GM18507 (cell line): Measurements from ENCODE around the gene CREB5.
"Not testable (repeated sequence)": the region's sequence is repeated elsewhere in the genome, so short reads cannot be mapped to it uniquely, and the experiment has no call there.

Source experiments
- DNase-seq: peaks from one replicate; pipeline ENCODE4 v3.0.0; 2011; ENCODE audit warnings: low read depth; ENCODE audit not compliant: insufficient read length; ENCODE audit errors: extremely low spot score
- FAIRE-seq: peaks from 2 replicates; lab custom pipeline; 2011; peaks lifted over from hg19 to GRCh38; lab: Jason Lieb, UNC

Gene CREB5

GRCh38 chr7:28532181-28532580, 119.9 kb downstream of the CREB5 start:
- no peak for FAIRE-seq
- no peak for DNase-seq

DNA sequence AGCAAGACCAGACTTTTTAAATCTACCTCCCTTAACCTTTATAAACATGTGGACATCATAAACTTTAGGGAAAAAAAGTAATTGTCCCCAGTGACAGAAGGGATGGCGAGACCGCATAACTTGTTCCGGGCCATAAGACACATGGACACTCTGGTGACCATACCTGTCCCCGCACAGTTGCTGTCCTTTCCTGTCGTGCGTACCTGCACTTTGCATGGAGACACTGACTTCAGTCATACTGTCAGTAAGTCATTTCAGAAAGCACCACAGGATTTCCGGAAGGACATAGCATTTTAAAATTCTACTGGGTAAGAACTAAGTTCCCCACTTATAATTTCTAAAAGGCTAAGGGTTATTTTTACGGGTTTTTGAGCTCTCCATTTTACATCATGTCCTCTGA, 120.9 kb downstream of the CREB5 start:
- FAIRE-seq (peak; percentile 75), DNase-seq (no peak)

DNA sequence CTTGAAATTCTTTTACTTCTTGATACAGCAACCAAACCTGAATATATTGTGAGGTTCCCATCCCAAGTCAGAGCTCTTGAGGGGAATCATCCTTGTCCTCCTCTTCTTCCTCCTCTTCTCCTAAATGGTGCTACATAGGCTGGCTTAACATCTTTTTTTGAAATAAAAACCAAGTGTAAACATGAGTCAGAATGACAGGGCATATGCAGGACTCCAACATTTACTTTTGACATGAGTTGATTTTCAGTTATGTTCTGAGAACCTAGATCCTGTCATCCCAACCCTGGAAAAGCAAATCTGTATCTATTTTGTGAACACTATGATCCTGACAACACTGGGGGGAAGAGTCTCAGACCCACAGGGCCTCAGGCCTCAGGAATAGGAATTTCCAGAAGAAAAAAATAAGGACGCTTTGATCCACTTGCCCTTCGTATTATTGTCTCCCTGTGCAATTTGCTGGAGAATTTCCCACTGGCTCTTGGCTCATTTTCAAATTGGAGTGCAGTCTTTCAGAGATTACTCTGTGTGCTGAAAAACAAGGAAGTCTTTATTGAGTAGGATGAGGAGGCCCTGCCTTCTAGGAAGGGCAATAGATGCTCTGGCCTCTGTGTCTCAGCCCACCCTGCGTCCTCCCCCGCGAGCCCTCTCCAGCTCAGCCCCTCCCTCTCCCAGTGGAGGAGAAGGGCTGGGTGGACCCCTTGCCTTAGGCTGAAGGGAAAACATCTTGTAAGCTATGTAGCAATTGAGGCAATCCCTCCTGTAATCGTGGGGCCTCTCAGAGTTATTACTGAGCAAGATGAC, 121.6 kb downstream of the CREB5 start:
- FAIRE-seq = no peak
- DNase-seq = no peak

DNA sequence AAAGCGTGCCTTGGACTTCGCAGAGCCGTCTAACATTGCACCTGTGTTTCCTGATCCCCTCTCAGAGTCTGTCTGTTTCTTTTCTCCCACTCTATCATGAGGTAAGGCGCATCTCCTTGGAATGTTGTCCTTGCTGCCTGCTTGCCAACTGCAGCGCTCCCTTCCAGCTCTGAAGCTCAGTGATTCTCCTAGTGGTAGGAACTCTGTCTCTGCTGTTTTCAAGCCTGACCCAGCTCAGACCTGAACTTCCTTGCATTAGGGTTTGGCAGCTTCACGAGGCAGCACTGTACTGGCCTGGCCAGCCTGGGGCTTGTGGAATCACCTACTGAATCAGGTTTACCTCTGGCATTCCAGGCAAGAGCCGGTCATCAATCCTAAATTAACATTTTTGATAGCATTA, 123.9 kb downstream of the CREB5 start:
- FAIRE-seq (no peak), DNase-seq (no peak)

DNA sequence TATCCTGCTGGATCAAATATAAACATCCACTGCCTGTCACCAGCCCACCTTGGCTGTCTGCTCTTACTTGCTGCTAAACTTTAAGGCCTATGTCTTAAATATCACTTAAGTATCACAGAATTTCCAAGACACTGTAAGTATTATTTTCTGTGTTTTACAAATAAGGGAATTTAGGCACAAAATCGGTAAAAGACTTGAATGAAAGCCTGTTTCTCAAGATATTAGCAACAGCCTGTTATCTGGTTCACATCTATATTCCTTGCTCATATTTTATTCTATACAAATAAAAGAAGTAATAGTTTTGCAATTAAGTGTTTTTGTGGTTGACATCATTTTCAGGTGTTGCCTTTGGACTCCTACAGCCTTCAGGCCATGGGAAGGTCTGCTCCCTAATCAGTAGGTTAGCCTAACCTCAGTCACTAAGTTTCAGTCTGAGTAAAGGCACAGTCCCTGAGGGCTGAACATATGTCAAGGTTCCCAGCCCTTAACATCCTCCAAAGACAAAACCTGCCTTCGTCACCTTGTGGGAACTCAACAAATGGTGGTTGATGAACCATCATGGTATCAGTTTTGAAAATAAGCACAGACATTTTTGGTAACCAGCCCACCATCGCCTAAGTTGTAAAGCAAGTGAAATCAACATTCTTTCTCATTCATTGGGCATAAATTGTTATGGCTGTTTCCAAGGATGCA, 127.1 kb downstream of the CREB5 start:
- FAIRE-seq (peak; percentile 90), DNase-seq (peak; percentile 40)

DNA sequence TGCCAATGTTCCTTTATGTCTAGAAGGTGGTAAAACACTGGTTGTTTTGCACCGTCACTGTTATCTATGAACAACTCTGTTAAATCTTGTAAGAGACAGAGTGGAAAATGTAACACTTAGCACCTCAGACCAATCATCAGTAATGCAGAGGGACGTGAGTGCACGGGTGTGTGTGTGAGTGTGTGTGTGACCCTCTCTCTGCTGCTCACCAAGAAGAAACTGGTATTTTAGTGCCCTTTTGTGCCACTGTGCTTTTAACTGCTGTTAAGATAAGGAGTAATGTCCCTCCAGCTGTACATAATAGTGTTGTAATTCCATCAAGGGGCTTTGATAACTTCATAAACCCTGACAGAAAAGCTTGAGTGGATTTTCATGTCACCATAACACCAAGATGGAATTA, 130.1 kb downstream of the CREB5 start:
- FAIRE-seq = no peak
- DNase-seq = no peak

GRCh38 chr7:28544453-28545117, 132.3 kb downstream of the CREB5 start:
- no peak for DNase-seq
- FAIRE-seq = no peak

GRCh38 chr7:28546067-28546466, 133.7 kb downstream of the CREB5 start:
- peak; percentile 9 for FAIRE-seq

DNA sequence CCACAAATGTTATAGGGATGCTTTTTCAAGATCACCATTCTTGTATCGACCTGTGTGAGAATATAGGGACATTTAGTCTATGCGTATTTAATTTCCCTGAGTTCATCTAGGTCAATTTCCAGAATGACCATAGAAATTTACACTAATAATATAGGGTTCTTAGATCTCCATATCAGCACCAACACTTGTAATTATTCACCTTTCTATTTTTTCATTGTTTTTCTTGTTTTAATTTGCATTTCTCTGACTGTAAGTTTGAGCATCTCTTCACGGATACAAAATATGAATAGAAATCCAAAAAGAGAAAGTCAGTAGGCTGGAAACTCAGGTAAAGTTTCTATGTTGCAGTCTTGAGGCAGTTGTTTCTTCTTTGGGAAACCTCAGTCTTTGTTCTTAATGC, 134.8 kb downstream of the CREB5 start:
- no peak for FAIRE-seq
- no peak for DNase-seq

More at GRCh38 chr7:28546067-28546466, 133.7 kb downstream of the CREB5 start:
- no peak for DNase-seq

- DNase-seq (no peak), FAIRE-seq (no peak)
Measured at GRCh38 chr7:28548416-28548815, 136.1 kb downstream of the CREB5 start.

- no peak for FAIRE-seq
Measured at GRCh38 chr7:28549998-28550397, 137.7 kb downstream of the CREB5 start.

GRCh38 chr7:28550580-28551186, 138.4 kb downstream of the CREB5 start:
- FAIRE-seq = no peak
- no peak for DNase-seq

More at GRCh38 chr7:28549998-28550397, 137.7 kb downstream of the CREB5 start:
- no peak for DNase-seq

- no peak for DNase-seq
- FAIRE-seq = no peak
Measured at GRCh38 chr7:28551331-28551730, 139.0 kb downstream of the CREB5 start.

GRCh38 chr7:28551766-28552165, 139.4 kb downstream of the CREB5 start:
- not testable (repeated sequence) for FAIRE-seq, DNase-seq

DNA sequence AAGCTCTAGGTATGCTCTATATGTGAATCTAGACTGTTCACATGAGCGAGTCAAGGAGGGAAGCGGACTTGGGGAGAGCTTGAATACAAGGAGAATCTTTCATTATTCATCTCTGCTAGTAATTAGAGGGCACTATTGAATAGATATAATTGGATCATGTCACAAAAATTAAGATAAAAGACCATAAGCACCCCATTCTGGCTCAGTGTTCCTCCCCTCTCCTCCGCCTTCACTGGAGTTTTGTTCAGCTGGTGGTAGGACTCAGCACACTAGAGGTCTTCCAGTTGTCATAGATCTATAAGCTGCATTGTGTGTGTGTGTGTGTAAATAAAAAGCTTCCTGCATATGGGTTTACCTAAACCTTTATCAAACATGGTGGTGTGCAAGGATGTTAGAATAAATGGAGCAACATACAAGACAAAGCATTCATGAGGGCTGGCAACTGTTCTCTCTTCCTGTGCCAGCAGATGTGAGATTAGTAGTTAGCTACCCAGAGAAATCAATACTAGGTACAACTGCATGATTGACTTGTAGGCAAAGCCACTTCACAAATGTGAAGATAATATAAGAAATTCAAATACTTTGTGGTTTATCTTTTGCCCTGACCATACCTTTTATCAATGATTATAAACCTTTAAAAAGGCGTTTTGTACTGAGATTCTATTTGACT, 142.6 kb downstream of the CREB5 start:
- no peak for DNase-seq
- FAIRE-seq = no peak

DNA sequence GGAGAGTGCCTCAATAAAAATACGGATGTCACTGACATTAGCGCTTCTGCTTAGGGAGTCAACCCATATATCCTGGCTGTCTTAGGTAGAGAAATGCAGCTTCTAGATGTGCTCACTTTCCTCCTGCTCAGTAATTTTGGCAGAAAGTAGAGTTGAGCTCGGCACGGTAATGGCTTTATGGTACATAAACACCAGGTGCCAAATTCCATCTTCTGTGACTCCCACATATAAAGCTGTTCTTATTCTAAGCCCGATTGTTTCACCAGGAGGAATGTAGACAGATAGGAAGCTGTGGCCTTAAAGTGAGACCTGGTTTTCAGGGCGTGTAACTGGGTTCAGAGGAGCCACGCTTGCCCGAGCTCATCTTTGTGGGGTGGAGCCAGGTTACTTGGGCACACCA, 143.7 kb downstream of the CREB5 start:
- DNase-seq (no peak), FAIRE-seq (no peak)

- FAIRE-seq (no peak), DNase-seq (no peak)
Measured at GRCh38 chr7:28556671-28557070, 144.4 kb downstream of the CREB5 start.

- DNase-seq (no peak), FAIRE-seq (no peak)
Measured at GRCh38 chr7:28558236-28558635, 145.9 kb downstream of the CREB5 start.

GRCh38 chr7:28560767-28561166, 148.4 kb downstream of the CREB5 start:
- no peak for DNase-seq
- no peak for FAIRE-seq

DNA sequence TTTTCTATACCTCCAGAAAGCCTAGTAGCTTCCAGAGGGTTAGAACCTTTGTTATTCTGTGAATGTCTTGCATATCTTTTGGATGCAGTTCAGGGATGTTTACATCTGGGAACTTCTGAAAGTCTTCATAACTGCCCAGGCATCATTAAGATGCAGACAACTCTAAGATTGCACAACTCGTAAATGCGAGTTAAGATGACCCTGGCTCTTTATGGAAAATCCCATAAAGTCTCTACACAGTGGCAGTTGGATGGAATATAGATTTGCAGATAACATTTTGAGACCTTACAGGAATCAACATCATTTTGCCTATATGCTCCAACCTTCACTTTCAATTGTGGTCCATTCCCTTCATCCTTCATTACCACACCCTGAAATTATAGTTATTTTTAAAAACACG, 151.7 kb downstream of the CREB5 start:
- FAIRE-seq (no peak), DNase-seq (no peak)
